ENCODE measurements around the gene MED1.
"Not testable (repeated sequence)": the region's sequence is repeated elsewhere in the genome, so short reads cannot be mapped to it uniquely, and the experiment has no call there.

MED1 gene

DNA sequence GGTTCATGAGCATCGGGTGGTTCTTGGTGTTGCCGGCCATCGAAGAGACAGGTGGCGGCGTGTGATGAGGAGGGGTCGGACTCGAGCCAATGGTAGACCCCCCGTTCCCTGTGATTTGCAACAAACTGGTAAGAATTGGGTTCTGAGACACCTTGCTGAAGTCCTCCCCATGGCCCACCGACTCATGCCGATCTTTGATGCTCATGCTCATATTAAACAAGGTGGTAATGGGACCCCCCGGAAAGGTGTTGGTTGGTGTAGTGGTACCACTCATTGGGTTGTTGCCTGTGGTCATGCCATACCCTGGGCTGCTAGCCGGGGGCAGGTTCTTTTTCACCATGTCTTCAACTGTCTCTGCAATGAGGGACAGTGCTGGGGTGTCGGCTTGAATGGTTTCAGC lies 40.8 kb downstream of the MED1 start:
- no peak for DNase-seq (ENCODE audit: low spot score)

DNA sequence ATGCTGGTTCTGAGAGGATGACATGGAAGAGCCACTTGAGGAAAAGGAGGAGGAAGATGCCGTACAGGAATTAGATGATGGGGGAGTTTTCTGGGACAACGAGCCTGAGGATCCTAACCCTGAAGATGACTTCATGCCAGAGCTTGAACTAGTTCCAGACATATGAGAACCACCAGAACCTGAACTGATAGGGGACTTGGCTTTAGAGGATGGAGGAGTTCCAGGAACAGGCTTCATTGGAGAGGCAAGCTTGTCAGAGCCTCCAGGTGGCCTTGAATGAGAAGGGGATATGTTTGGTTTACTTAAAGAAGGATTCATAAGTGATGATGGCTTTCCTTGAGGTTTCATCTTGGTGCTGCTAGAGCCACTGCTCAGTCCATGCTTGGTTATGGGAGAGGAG lies 42.7 kb downstream of the MED1 start:
- DNase-seq (ENCODE audit: low spot score): no peak

- DNase-seq (ENCODE audit: low spot score): no peak
These were observed 44.1 kb downstream of the MED1 start for GRCh38 chr17:39406951-39407350.

- DNase-seq (ENCODE audit: low spot score): no peak
These were observed 45.6 kb downstream of the MED1 start for GRCh38 chr17:39405436-39405835.

DNA sequence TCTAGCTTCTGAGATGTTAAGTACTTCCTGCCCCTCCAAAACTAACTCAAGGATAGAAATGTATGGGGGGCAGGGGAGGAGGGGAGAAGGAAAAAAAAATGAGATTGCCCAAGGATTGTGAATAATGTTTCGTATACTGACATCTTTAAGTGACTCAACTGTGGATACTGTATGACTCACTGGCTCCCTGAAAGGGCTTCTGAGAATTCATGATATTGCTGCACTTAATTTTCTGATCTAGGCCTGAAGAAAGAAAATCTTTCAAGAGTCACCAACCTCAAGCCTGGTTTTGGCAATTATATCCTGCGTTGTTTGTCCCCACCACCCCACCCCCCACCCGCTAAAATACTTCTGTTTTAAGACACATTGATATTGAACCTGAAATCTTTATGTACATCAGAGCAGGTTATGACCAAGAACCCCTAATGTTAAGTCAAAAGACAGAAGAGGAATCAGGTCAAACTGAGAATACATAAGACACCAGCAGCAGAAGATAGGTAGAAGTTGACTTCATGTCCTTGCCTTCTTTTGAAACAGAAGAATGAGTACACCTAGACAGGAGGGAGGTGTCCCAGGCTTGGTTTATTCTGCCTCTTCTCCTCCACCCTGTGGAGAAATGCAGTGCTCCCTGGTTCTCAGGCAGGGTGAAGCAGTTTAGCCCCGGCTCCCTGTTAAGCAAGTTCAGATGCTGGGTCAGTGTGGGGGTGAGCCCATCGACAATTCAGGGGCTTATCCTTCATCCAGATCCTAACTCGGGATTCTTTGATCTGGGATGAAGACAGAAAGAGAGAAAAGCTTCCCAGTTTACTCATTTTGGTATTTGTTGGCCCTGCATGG lies 46.3 kb downstream of the MED1 start:
- DNase-seq (ENCODE audit: low spot score): peak; percentile 87

GRCh38 chr17:39402890-39403605 lies 48.0 kb downstream of the MED1 start:
- DNase-seq (ENCODE audit: low spot score): no peak

DNA sequence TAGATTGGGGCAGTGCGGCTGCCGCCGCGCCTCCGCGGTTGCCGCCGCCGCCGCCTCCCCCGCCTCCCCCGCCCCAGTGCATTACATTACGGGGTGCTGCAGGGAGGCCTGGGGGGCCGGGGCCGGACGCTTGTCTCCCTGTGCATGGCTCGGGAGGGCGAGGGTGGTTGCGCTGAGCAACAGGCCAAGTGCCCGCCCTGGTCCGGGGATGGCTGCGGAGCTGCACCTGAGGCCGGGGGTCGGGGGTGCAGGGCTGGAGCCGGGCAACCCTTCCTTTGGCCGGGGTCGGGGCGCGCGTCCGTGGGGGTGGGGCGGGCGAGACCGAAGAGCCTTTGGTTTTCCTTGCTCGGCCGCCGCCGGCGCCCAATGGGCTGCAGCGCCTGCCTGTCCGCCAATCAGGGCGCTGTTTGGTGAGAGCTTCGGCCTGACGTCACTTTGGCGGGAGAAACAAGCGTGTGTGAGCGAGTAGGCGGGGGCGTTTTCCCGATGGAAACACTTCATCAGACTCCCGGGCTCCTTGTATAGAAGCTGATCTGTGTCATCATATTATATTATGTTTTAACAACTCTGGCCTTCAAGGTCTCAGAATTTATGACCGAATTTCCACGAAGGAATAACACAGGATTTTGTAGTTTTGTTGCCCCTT lies 48.7 kb downstream of the MED1 start:
- peak; percentile 98 for DNase-seq (ENCODE audit: low spot score)

- DNase-seq (ENCODE audit: low spot score): peak; percentile 89
These were observed 49.4 kb downstream of the MED1 start, which contains the start of gene FBXL20 for GRCh38 chr17:39401412-39402243. Gene FBXL20, minus strand, starts transcription at chr17:39401626. Its CDS starts 224 bp downstream, at chr17:39401402.

DNA sequence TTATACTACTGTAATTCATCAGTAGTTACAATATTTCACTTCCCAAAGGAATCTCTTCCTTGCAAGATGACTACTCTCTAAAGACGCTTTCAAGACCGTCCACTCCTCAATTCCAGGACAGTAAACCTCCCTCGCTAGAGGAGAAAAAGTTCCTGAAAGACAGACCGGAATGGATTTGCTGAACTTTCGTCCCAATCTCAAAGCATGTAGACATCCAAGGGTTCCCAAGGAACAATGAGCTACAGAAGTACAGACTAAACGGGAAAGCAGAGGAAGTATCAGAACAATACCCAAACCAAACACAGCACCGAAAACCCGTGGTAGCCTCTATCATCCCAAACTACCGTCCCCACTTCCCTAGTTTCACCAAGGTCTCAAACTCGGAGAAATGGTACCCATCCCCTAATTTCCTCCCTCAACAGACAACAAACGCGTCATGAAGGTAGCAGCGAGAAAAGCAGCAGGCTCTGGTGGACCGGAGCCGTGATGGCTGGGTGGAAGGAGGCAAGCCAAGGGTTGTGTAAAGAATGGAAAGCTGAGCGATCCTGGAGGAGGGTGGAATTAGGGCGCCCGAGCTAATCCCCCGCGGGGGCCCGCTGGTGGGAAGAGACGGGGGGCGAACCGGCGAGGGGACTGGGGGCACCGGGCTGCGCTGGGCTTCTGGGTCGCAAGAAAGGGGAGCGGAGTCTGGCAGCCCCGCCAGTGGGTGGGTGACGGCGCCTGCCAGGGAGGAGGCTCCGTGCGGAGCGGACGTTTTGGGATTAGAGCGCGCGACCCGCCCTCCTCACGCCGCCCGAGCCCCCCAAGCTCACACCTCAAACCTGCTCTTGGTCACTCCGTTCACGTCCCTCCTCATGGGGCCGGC lies 50.3 kb downstream of the MED1 start:
- DNase-seq (ENCODE audit: low spot score): peak; percentile 24

- DNase-seq (ENCODE audit: low spot score): no peak
These were observed 51.3 kb downstream of the MED1 start for GRCh38 chr17:39399791-39400190.

DNA sequence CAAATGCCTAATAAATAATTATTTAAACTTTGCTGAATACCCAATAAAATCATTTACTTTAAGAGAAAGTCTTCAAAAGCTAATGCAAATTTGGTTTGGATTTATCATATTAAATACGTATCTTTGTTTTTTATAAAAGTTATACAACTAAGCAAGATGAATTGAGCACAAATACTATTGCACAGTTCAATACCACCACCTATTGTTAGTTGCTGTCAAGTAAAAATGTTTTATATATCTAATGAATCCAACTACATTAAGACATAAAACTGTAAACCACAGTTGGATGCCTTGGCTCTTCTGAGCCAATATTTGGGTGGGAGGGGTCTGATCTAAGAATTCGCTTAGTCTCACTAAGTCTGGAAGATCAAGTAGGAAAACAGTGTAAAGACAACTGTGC lies 57.3 kb downstream of the MED1 start:
- no peak for DNase-seq (ENCODE audit: low spot score)

GRCh38 chr17:39391448-39391847 lies 59.6 kb downstream of the MED1 start:
- no peak for DNase-seq (ENCODE audit: low spot score)

- no peak for DNase-seq (ENCODE audit: low spot score)
These were observed 66.0 kb downstream of the MED1 start for GRCh38 chr17:39385040-39385439.

DNA sequence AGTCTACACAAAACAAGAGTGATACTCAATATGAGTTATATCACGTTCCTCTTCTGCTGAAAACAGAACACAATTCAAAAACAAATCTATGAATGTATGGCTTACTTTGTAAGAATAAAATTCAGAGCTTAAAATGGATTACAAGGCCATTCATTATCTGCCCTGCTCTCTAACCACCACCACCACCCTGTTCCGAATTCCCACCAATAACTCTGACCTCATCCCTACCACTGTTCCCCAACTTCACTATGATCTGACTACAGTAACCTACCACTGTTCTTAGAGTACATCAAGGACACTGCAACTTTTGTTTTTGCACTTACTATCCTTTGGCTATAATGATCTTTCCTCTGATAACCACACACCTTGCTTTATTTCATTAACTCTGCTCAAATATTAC lies 70.9 kb downstream of the MED1 start:
- no peak for DNase-seq (ENCODE audit: low spot score)

GRCh38 chr17:39376434-39376833 lies 74.6 kb downstream of the MED1 start:
- DNase-seq (ENCODE audit: low spot score): no peak

GRCh38 chr17:39367805-39368204 lies 83.3 kb downstream of the MED1 start:
- DNase-seq (ENCODE audit: low spot score): not testable (repeated sequence)

- no peak for DNase-seq (ENCODE audit: low spot score)
These were observed 85.2 kb downstream of the MED1 start for GRCh38 chr17:39365872-39366271.

GRCh38 chr17:39365242-39365641 lies 85.8 kb downstream of the MED1 start:
- DNase-seq (ENCODE audit: low spot score): no peak

- no peak for DNase-seq (ENCODE audit: low spot score)
These were observed 86.6 kb downstream of the MED1 start for GRCh38 chr17:39364236-39365025.

DNA sequence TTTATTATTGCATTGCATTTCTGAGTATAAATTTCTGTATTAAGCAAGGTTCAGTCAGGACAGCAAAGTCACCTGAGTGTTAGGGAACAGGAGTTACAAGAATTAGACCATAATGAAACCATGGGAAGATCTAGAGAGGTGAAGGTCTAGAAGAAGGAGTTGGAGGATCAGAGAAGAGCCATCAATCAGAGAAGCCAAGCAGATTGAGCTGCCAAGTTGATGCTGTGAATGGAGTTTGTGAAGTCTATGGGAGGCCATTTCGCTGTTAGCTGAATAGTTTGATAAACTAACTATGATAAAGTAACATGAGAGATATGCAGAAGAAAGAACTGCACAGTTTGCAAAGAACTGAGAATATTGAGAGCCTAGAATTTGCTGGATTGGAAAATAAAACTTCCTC lies 90.0 kb downstream of the MED1 start:
- no peak for DNase-seq (ENCODE audit: low spot score)
